SK-N-SH (cell line): Measurements from ENCODE around the gene GXYLT2. TPM values are rescaled to one million over a fixed set of nuclear protein-coding genes. Genes with fewer than 3 reads are reported as not detected.

Experiments
- CTCF ChIA-PET: fragments of 300-600, 350-600 bp; formaldehyde crosslinking; extraction: SDS; loops from one replicate; lab custom pipeline; 2021; lab: Yijun Ruan, JAX
- POLR2A ChIA-PET: fragments of 350-600 bp; sonication (Branson Sonifier 250); formaldehyde crosslinking; extraction: SDS; loops from one replicate; lab custom pipeline; 2020; ENCODE audit warnings: antibody characterized with exemption, inconsistent platforms; lab: Yijun Ruan, JAX
- DNase-seq: peaks from one replicate; pipeline ENCODE4 v3.0.0; 2012
- H2AFZ ChIP-seq: fragments of 200-600 bp; sonication (generic); 2 replicates; pipeline ENCODE4 v1.8.1; 2016; ENCODE audit warnings: antibody characterized with exemption, mild to moderate bottlenecking, low read depth
- H3F3A ChIP-seq: fragments of 200-600 bp; sonication (generic); replicated peaks from 2 replicates; pipeline ENCODE3; 2016; ENCODE audit warnings: antibody characterized with exemption, mild to moderate bottlenecking; ENCODE audit not compliant: insufficient read depth
- H3K27ac ChIP-seq, 2 experiments: fragments of 200-500 bp in 1 of 2; fragments of 200-600 bp in 1 of 2; sonication (Bioruptor generic) in 1 of 2; sonication (generic), shearing (Covaris generic) in 1 of 2; 2 replicates each; pipeline versions ENCODE4 v1.5.1 to v1.6.1; 2014 to 2016; ENCODE audit warnings: low read depth in 2 of 2, inconsistent platforms in 1 of 2, low read length in 1 of 2, mild to moderate bottlenecking in 1 of 2, mixed read lengths in 1 of 2
- H3K27me3 ChIP-seq: fragments of 200-600 bp; sonication (generic), shearing (Covaris generic); 2 replicates; pipeline ENCODE4 v1.6.1; 2016; ENCODE audit warnings: mixed run types; ENCODE audit not compliant: insufficient read depth
- H3K36me3 ChIP-seq, 2 experiments: fragments of 200-500 bp in 1 of 2; fragments of 200-600 bp in 1 of 2; sonication (Bioruptor generic) in 1 of 2; sonication (generic) in 1 of 2; replicated peaks in 1 of 2; 2 replicates each; pipeline versions ENCODE3 to v1.5.1; 2014 to 2016; ENCODE audit warnings: low read length in 1 of 2, mild to moderate bottlenecking in 1 of 2; ENCODE audit not compliant: insufficient read depth in 2 of 2, control insufficient read depth in 1 of 2
- H3K4me1 ChIP-seq, 2 experiments: fragments of 200-500 bp in 1 of 2; fragments of 200-600 bp in 1 of 2; sonication (Bioruptor generic) in 1 of 2; sonication (generic), shearing (Covaris generic) in 1 of 2; 2 replicates each; pipeline versions ENCODE4 v1.5.1 to v1.6.1; 2014 to 2016; ENCODE audit warnings: low read depth in 1 of 2, low read length in 1 of 2, mixed run types in 1 of 2; ENCODE audit not compliant: insufficient read depth in 2 of 2, control insufficient read depth in 1 of 2
- H3K4me2 ChIP-seq: fragments of 200-600 bp; sonication (generic), shearing (Covaris generic); 2 replicates; pipeline ENCODE4 v1.6.1; 2017; ENCODE audit warnings: mixed run types
- H3K4me3 ChIP-seq, 2 experiments: fragments of 200-500 bp in 1 of 2; fragments of 200-600 bp in 1 of 2; sonication (Bioruptor generic) in 1 of 2; sonication (generic), shearing (Covaris generic) in 1 of 2; 2 replicates each; pipeline versions ENCODE4 v1.5.1 to v1.8.1; 2014 to 2016; ENCODE audit warnings: low read depth in 2 of 2, inconsistent platforms in 1 of 2, low read length in 1 of 2, mild to moderate bottlenecking in 1 of 2, mixed read lengths in 1 of 2, moderate library complexity in 1 of 2
- H3K79me2 ChIP-seq: fragments of 200-600 bp; sonication (generic); 2 replicates; pipeline ENCODE4 v1.8.1; 2017; ENCODE audit warnings: mild to moderate bottlenecking; ENCODE audit not compliant: insufficient read depth
- H3K9ac ChIP-seq: fragments of 200-600 bp; sonication (generic); 2 replicates; pipeline ENCODE4 v1.6.1; 2017; ENCODE audit warnings: mixed run types
- H3K9me2 ChIP-seq: fragments of 200-600 bp; sonication (generic); 2 replicates; pipeline ENCODE4 v1.6.1; 2017; ENCODE audit warnings: mixed run types
- H3K9me3 ChIP-seq: fragments of 200-600 bp; sonication (generic); 2 replicates; pipeline ENCODE4 v1.6.1; 2017; ENCODE audit warnings: mixed run types, mild to moderate bottlenecking, moderate library complexity
- H4K20me1 ChIP-seq: fragments of 200-600 bp; sonication (generic); 2 replicates; pipeline ENCODE4 v1.6.1; 2017; ENCODE audit warnings: mild to moderate bottlenecking, mixed run types; ENCODE audit not compliant: insufficient read depth
- CHD2 ChIP-seq: fragments of 150-350 bp; IDR thresholded peaks from 2 replicates; pipeline ENCODE4 v1.6.1; 2018; ENCODE audit warnings: low read length; ENCODE audit not compliant: partially characterized antibody
- CTCF ChIP-seq: fragments of 200-600 bp; sonication (generic); IDR thresholded peaks from 2 replicates; pipeline ENCODE4 v1.6.1; 2017; ENCODE audit warnings: antibody characterized with exemption, mild to moderate bottlenecking, moderate library complexity
- EP300 ChIP-seq, 2 experiments: IDR thresholded peaks; 2 replicates each; pipeline versions ENCODE4 v1.4.0 to v1.6.1; 2012; ENCODE audit warnings: borderline replicate concordance in 1 of 2, low read depth in 1 of 2, low read length in 1 of 2
- FOSL2 ChIP-seq: IDR thresholded peaks from 2 replicates; pipeline ENCODE4 v1.4.0; 2012; ENCODE audit warnings: low read depth, mild to moderate bottlenecking, moderate library complexity, borderline replicate concordance
- FOXM1 ChIP-seq: IDR thresholded peaks from 2 replicates; pipeline ENCODE4 v1.4.0; 2012; ENCODE audit warnings: low read depth, mild to moderate bottlenecking
- GATA2 ChIP-seq: sonication (generic); formaldehyde crosslinking; IDR thresholded peaks from 2 replicates; pipeline ENCODE4 v1.5.0; 2020; ENCODE audit warnings: mild to moderate bottlenecking, missing genetic modification reagents
- JUND ChIP-seq: IDR thresholded peaks from 2 replicates; pipeline ENCODE4 v1.4.0; 2012
- MEF2A ChIP-seq: IDR thresholded peaks from 2 replicates; pipeline ENCODE4 v1.4.0; 2012; ENCODE audit warnings: low read depth, borderline replicate concordance
- NFIC ChIP-seq: IDR thresholded peaks from 2 replicates; pipeline ENCODE4 v1.4.0; 2012; ENCODE audit warnings: borderline replicate concordance
- PBX3 ChIP-seq: IDR thresholded peaks from 2 replicates; pipeline ENCODE4; 2012
- POLR2AphosphoS5 ChIP-seq: IDR thresholded peaks from 2 replicates; pipeline ENCODE4 v1.6.1; 2012; ENCODE audit warnings: low read depth, low read length
- REST ChIP-seq: IDR thresholded peaks from 2 replicates; pipeline ENCODE4 v1.6.1; 2012; ENCODE audit warnings: mild to moderate bottlenecking, low read depth, low read length, moderate library complexity
- RXRA ChIP-seq: IDR thresholded peaks from 2 replicates; pipeline ENCODE4 v1.4.0; 2012; ENCODE audit warnings: low read depth, mild to moderate bottlenecking, borderline replicate concordance
- SMC3 ChIP-seq: IDR thresholded peaks from 2 replicates; pipeline ENCODE4 v1.6.1; 2012; ENCODE audit warnings: low read depth, low read length, improper control_type of control experiment
- TCF12 ChIP-seq: IDR thresholded peaks from 2 replicates; pipeline ENCODE4 v1.4.0; 2012
- TEAD4 ChIP-seq: IDR thresholded peaks from 2 replicates; pipeline ENCODE4 v1.4.0; 2012; ENCODE audit warnings: mild to moderate bottlenecking, borderline replicate concordance; ENCODE audit not compliant: insufficient read depth
- USF1 ChIP-seq: IDR thresholded peaks from 2 replicates; pipeline ENCODE4 v1.4.0; 2012; ENCODE audit warnings: low read depth, borderline replicate concordance
- USF2 ChIP-seq: fragments of 150-350 bp; IDR thresholded peaks from 2 replicates; pipeline ENCODE4 v1.6.1; 2017; ENCODE audit warnings: antibody characterized with exemption, low read length, low read depth, borderline replicate concordance
- YY1 ChIP-seq: IDR thresholded peaks from 2 replicates; pipeline ENCODE4 v1.4.0; 2012; ENCODE audit warnings: low read depth, mild to moderate bottlenecking
- ZBTB33 ChIP-seq: IDR thresholded peaks from 2 replicates; pipeline ENCODE4 v1.4.0; 2012; ENCODE audit warnings: low read depth, borderline replicate concordance
- WGBS: methylation state at CpG from one replicate; pipeline ENCODE4 v1.1.6; 2017; ENCODE audit warnings: low lambda C conversion rate; 5-methylcytosine and 5-hydroxymethylcytosine counted together
- polyA plus RNA-seq, 3 experiments: library from polyadenylated mRNA; depleted of rRNA; stranded (reverse); fragments of >200 nt; gene quantifications; 2 replicates each; pipeline ENCODE4 v1.2.3, GENCODE V29; 2012

Gene GXYLT2
- polyA plus RNA-seq, 1 of the 3 experiments (the other 2 are of a cell fraction) = 9.1 TPM

- Histone ChIP-seq H3K4me1 (peaks cover 8 to 12% of the 10 kb centered on the region in 2 experiments; a peak in 3 of 4 replicates), H3K9me2 (no peaks in the 10 kb centered on the region), H3K27ac (peak overlapping the region in 1 of 2 experiments; percentile 77; a peak in 1 of 4 replicates), H3K79me2 (peaks cover 51% of the 10 kb centered on the region), H3K9me3 (no peaks in the 10 kb centered on the region), H2AFZ (peak overlapping the region; percentile 89; the same call in 1 of the 2 replicates), H3K4me2 (peak overlapping the region; percentile 97), H3K27me3 (no peaks in the 10 kb centered on the region), H3F3A (peaks cover 12% of the 10 kb centered on the region), H3K4me3 (peak overlapping the region; percentile 94 to 97), H3K9ac (peak overlapping the region; percentile 77), H4K20me1 (peaks cover 10% of the 10 kb centered on the region; the same call in 1 of the 2 replicates), H3K36me3 (peaks cover 1 to 3% of the 10 kb centered on the region in 2 experiments)
- POLR2A ChIA-PET = no interaction called here
- WGBS = 3% methylated on average over 6 of the region's 6 CpGs
- no peak for TF ChIP-seq TEAD4
- TF ChIP-seq USF1 = no peak
- TF ChIP-seq MEF2A = no peak
- TF ChIP-seq POLR2AphosphoS5 = no peak
- TF ChIP-seq YY1 = no peak
- no peak for TF ChIP-seq FOXM1
- TF ChIP-seq EP300 (IDR thresholded peaks at IDR 0.05; ENCODE audit: borderline replicate concordance in 1 of 2, low read depth in 1 of 2, low read length in 1 of 2) = no peak
- TF ChIP-seq CTCF = no peak
- TF ChIP-seq USF2 = no peak
- no peak for TF ChIP-seq RXRA
- no peak for TF ChIP-seq PBX3
- no peak for TF ChIP-seq NFIC
- TF ChIP-seq SMC3 = no peak
- no peak for TF ChIP-seq FOSL2
- no peak for TF ChIP-seq JUND
- TF ChIP-seq CHD2 = no peak
- TF ChIP-seq GATA2 (CRISPR knock-in tag) = no peak
- no peak for TF ChIP-seq REST
- TF ChIP-seq TCF12 = no peak
- no peak for TF ChIP-seq ZBTB33
- CTCF ChIA-PET = interaction anchor here (1.3 to 2.0 kb wide), 4 partner anchors 25 to 972 kb away, joined by 5 to 8 read pairs (median 6); no protein-coding TSS in a partner anchor
- peak; percentile 24 for DNase-seq
Measured at GRCh38 chr3:72847282-72847681, 40.6 kb upstream of the GXYLT2 start.
